Activated CD4-positive, alpha-beta T cell treated with anti-CD3 and anti-CD28 coated beads, Interleukin-2, amount 50 U/mL, for 1 hour (primary cell): Measurements from ENCODE around the gene F2R.
"Not testable (repeated sequence)": the region's sequence is repeated elsewhere in the genome, so short reads cannot be mapped to it uniquely, and the experiment has no call there.

Source experiments
- DNase-seq: peaks from one replicate; pipeline ENCODE4 v3.0.0-alpha.2; 2020

F2R gene

GRCh38 chr5:76720988-76721569 lies 5.2 kb downstream of the F2R start:
- DNase-seq: no peak

- no peak for DNase-seq
Observed at GRCh38 chr5:76723266-76723665, 7.3 kb downstream of the F2R start.

GRCh38 chr5:76723906-76724305 lies 8.0 kb downstream of the F2R start:
- DNase-seq: no peak

GRCh38 chr5:76724871-76725270 lies 8.9 kb downstream of the F2R start:
- DNase-seq: no peak

GRCh38 chr5:76728965-76729364 lies 13.0 kb downstream of the F2R start:
- DNase-seq: no peak

GRCh38 chr5:76729373-76730290 lies 13.7 kb downstream of the F2R start:
- no peak for DNase-seq

- DNase-seq: no peak
Observed at GRCh38 chr5:76732405-76733048, 16.6 kb downstream of the F2R start.

- peak; percentile 26 for DNase-seq
Observed at GRCh38 chr5:76733049-76733417, 17.1 kb downstream of the F2R start.

- DNase-seq: no peak
Observed at GRCh38 chr5:76735762-76736545, 20.0 kb downstream of the F2R start.

GRCh38 chr5:76736679-76737556 lies 21.0 kb downstream of the F2R start:
- DNase-seq: no peak

- no peak for DNase-seq
Observed at GRCh38 chr5:76737846-76738245, 21.9 kb downstream of the F2R start.

GRCh38 chr5:76741506-76741905 lies 25.6 kb downstream of the F2R start:
- not testable (repeated sequence) for DNase-seq

- no peak for DNase-seq
Observed at GRCh38 chr5:76742583-76742982, 26.7 kb downstream of the F2R start.

- DNase-seq: no peak
Observed at GRCh38 chr5:76744632-76745031, 28.7 kb downstream of the F2R start.

- no peak for DNase-seq
Observed at GRCh38 chr5:76745670-76746069, 29.7 kb downstream of the F2R start.

- no peak for DNase-seq
Observed at GRCh38 chr5:76746677-76747076, 30.8 kb downstream of the F2R start.

- DNase-seq: no peak
Observed at GRCh38 chr5:76747706-76748105, 31.8 kb downstream of the F2R start.

- DNase-seq: no peak
Observed at GRCh38 chr5:76751291-76751690, 35.4 kb downstream of the F2R start.

- no peak for DNase-seq
Observed at GRCh38 chr5:76754668-76755078, 38.7 kb downstream of the F2R start.

- DNase-seq: no peak
Observed at GRCh38 chr5:76755779-76756637, 40.1 kb downstream of the F2R start.

GRCh38 chr5:76757049-76757448 lies 41.1 kb downstream of the F2R start:
- no peak for DNase-seq
